NCI-H1417 treated with DMSO at 0.1 percent for 48 hours (cell line): Measurements from ENCODE around the gene URI1.

Experiments used
- DNase-seq: peaks from one replicate; lab custom pipeline; 2025; lab: John Stamatoyannopoulos, UW

The URI1 gene

GRCh38 chr19:29971648-29972047 is 29.6 kb downstream of the URI1 start:
- DNase-seq, result no peak

GRCh38 chr19:29974701-29975100 is 32.7 kb downstream of the URI1 start:
- no peak for DNase-seq

- no peak for DNase-seq
Observed at GRCh38 chr19:29976151-29976943, 34.3 kb downstream of the URI1 start.

GRCh38 chr19:29978080-29978479 is 36.0 kb downstream of the URI1 start:
- DNase-seq, result no peak

DNA sequence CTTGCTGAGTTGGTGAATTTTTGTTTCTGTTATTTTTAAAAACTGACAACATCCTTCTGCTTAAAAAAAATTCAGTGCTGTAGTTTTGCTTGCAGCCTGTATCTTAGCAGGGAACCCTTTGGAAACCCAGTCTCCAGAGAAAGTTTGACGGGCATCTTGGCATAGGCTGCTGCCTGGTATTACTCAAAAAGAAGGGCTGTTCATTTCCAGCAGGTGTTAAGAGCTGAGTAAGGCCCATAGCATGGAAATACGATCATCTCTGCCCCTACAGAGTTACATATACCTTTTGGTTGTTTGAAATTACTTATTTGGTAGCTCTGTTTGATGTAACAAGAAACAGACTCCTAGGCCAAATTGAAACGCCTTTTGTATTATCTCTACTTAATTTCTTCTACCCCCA is 41.5 kb downstream of the URI1 start:
- no peak for DNase-seq

GRCh38 chr19:29985196-29985595 is 43.2 kb downstream of the URI1 start:
- no peak for DNase-seq

DNA sequence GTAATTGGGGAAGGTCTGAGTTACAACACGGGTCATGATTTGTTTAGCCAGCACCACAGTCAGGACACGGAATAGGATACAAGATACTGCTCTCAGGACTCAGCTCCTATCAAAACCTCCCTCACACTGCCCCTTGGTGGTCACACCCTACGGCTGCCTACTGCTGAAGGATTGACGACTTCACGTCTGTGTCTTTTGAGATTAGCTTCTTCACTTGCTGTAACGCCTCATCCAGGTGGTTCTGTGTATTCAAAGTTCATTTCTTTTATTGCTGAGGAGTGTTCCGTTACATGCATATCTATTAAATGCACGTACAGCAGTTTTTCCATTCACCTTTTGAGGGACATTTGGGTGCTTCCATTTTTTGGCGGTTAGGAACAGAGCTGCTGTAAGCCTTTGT is 46.3 kb downstream of the URI1 start:
- no peak for DNase-seq

DNA sequence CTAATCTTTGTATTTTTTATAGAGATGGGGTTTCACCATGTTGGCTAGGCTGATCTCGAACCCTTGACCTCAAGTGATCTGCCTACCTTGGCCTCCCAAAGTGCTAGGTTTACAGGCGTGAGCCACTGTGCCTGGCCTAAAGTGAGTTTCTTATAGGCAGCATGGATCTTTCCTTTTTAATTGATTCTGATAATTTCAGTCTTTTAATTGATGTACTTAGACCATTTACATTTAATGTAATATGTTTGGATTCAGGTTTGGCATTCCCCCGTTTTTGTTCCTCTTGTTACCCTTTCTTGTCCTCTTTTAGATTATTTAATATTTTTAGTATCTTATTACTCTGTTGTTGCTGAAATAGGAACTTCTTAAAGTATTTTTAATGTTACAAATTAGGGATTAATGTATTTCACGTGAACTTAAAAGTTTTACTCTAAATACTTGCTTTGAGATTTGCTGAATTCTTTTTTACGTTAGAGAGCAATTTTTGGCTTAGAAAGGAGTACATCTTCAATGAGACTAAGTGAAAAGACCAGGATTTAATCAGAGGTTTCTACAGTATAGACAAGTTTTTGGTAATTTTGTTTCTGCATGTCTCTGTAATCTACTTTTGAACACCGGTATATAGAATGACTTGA is 50.3 kb downstream of the URI1 start:
- no peak for DNase-seq

GRCh38 chr19:29999490-29999889 is 57.5 kb downstream of the URI1 start:
- DNase-seq, result no peak

GRCh38 chr19:30000862-30001261 is 58.8 kb downstream of the URI1 start:
- no peak for DNase-seq

- DNase-seq, result no peak
Observed at GRCh38 chr19:30001301-30001700, 59.3 kb downstream of the URI1 start.

DNA sequence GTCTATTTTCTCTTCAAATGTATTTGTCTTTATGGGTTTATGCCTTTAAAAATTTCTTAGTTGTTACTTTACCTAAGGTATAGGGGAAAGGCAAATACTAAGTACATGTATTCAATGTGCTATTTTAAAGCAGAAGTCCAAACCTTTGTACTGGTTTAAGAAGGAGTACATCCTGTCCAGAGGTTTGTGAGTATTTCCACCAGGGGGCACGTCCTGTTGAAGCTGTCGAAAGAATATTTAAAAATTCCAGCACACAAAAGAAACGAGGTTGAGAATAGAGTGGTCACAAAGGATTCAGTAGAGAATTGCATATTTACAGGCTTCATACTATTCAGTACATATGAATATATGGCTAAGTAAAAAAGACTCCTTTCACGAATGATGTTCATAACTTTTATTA is 59.8 kb downstream of the URI1 start:
- DNase-seq, result no peak

DNA sequence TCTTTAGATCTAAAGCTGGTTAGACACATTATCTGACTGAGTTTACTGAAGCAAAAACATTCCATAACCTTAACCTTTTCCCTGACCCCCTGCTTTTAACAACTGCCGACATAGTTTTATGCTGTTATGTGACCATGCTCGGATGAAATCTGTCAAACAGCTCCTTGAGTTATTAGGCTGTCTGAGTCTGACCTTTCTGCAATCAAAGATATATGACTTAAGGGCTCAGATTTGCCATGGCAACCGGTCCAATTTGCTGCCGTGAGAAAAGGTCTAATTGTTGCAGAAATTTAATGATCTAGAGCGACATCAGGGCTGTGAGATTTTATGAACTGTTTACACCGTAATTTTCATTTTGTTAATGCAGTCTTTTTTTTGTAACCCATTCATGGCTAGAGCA is 61.8 kb downstream of the URI1 start:
- no peak for DNase-seq

DNA sequence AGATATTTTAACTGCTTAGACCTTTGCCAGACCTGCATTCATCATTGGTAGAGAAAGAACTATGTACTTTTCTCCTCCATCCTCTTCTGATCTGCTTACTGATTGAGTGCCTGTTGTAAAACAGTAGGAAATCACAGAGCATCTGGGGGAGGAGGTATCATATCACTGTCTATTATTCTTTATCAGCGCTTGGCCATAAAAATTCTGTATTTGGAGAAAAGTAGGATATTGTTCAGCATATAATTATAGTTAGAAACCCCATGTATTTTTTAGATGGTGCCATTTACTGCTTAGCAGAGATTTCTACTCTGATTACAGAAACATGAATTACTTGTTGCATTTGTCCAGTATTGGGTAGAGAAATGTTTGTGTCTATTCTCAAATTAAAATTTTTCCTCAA is 62.4 kb downstream of the URI1 start:
- no peak for DNase-seq

DNA sequence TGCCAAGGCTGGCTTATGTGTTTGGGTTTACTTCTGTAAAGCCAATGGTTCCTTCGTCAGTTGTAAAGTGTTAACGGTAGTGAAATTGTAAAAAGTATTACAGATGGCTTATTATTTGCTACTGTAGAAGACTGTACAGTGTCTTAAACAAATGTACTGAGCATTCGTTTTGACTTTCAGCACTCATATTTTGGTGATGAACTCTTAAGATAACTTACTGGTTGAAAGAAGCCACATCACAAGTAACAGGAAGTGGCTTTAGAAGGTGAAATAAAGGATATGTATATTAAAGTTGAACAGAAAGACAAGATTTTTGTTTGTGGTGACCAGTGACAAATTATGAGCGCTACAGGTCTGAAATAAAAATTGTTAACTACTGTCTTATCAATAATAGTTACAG is 64.2 kb downstream of the URI1 start:
- no peak for DNase-seq

GRCh38 chr19:30008169-30008568 is 66.1 kb downstream of the URI1 start:
- DNase-seq, result no peak

- no peak for DNase-seq
Observed at GRCh38 chr19:30009013-30009412, 67.0 kb downstream of the URI1 start.

DNA sequence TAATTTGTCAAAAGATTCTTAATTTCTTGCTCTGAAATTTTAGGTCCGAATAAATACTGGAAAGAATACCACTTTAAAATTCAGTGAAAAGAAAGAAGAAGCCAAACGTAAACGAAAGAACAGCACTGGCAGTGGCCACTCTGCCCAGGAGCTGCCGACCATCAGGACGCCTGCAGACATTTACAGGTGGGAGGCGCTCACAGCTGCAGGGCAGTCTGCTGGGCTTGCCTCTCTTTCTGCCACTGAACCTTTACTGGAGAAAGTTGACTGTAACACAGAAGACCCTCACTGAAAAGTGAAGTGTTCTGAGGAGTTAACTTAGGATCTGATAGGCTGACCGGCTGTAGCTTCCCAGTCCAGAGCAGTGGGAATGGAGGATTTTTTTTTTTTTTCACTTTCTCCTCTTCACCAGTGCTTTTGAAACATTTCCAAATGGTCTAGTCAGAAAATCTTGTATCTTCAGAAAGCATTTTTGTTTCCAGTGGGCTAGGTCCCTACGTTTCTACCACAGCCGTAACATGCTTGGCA is 69.1 kb downstream of the URI1 start:
- no peak for DNase-seq

GRCh38 chr19:30014770-30015169 is 72.7 kb downstream of the URI1 start:
- DNase-seq, result no peak

DNA sequence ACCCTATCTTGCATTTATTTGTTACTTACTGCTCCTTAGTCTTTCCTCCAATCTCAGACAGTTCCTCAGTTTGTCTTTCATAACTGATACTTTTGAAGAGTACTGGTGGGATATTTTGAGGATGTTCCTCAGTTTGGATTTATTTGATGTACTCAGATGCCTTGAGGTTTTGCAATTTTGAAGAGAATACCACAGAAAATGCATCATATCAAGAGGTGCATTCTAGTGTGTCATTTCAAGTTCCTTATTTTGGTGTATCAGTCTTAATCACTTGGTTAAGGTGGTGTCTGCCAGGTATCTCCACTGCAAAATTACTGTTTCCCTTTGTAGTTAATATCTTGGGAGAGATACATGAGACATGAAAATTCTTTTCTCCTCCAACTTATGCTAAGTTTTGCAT is 75.1 kb downstream of the URI1 start:
- DNase-seq, result no peak

DNA sequence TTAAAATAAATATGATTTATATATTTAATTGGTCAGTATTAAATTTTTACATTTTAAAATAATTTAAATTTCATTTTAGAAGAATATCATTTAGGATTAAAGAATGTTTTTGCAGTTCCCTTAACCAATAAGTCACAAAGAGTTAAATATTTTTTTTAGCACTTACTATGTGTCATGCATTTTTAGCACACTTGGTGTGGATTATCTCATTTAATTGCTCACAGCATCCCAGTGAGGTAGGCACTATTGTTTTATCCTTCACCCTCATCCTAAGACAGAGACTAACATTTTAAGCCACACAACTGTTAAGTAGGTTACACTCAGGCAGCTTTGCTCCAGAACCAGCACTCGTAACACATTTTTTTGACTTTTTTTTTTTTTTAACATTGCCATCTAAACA is 78.2 kb downstream of the URI1 start:
- DNase-seq, result no peak

DNA sequence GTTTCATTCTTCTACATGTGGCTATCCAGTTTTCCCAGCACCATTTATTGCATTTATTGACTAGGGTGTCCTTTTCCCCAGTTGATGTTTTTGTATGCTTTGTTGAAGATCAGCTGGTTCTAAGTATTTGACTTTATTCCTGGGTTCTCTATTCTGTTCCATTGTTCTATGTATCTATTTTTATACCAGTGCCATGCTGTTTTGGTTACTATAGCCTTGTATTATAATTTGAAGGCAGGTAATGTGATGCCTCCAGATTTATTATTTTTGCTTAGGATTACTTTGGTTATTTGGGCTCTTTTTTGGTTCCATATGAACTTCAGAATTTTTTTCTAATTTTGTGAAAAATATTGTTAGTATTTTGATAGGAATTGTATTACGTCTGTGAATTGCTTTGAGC is 80.6 kb downstream of the URI1 start:
- no peak for DNase-seq

DNA sequence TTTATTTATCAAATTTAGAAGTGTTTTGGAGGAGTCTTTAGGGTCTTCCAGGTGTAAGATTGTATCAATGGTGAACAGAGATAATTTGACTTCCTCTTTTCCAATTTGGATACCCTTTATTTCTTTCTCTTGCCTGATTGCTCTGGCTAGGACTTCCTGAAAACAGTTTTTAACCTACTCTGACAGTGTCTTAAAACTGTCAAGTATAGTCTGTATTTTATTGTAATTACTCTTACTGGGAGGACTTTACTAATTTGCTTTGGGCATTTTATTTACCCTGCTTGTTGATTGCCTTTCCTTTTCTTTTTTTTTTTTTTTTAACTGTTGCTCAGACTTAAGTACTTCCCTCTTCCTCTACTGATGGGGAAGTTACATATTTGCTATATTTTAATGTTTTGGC is 81.3 kb downstream of the URI1 start:
- no peak for DNase-seq

GRCh38 chr19:30024091-30024490 is 82.1 kb downstream of the URI1 start:
- DNase-seq, result no peak
